ENCODE data around the gene EVI2A. TPM values are rescaled to one million over a fixed set of nuclear protein-coding genes. Genes with fewer than 3 reads are reported as not detected.

The EVI2A gene
- total and polyA plus RNA-seq, 2 experiments from 2014 or later: 1.3 TPM; not detected in 1

DNA sequence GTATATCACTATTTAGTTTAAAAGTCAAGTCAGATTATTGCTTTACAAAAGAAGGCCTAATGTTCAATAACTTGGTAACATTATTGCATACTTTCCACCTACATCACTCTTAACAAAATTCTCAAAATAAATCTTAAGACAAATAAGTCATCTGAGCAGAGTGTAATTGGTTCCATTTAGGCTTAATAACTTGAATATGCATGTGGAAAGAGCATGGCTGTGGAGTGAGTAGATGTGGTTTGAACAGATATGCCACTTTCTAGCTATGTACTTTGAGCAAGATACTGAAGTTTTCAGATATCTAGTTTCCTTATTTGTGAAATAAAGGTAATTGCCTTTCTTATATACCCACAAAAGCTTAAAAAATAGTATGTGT lies 6.7 kb upstream of the EVI2A start (continued):
- TF ChIP-seq, protein P1, sequence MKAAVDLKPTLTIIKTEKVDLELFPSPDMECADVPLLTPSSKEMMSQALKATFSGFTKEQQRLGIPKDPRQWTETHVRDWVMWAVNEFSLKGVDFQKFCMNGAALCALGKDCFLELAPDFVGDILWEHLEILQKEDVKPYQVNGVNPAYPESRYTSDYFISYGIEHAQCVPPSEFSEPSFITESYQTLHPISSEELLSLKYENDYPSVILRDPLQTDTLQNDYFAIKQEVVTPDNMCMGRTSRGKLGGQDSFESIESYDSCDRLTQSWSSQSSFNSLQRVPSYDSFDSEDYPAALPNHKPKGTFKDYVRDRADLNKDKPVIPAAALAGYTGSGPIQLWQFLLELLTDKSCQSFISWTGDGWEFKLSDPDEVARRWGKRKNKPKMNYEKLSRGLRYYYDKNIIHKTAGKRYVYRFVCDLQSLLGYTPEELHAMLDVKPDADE (IDR thresholded peaks at IDR 0.05): no peak
- TF ChIP-seq NANOG (IDR thresholded peaks at IDR 0.05; ENCODE audit: borderline replicate concordance): no peak
- no peak for TF ChIP-seq POLR2AphosphoS5 (IDR thresholded peaks at IDR 0.05; ENCODE audit: low read depth)

DNA sequence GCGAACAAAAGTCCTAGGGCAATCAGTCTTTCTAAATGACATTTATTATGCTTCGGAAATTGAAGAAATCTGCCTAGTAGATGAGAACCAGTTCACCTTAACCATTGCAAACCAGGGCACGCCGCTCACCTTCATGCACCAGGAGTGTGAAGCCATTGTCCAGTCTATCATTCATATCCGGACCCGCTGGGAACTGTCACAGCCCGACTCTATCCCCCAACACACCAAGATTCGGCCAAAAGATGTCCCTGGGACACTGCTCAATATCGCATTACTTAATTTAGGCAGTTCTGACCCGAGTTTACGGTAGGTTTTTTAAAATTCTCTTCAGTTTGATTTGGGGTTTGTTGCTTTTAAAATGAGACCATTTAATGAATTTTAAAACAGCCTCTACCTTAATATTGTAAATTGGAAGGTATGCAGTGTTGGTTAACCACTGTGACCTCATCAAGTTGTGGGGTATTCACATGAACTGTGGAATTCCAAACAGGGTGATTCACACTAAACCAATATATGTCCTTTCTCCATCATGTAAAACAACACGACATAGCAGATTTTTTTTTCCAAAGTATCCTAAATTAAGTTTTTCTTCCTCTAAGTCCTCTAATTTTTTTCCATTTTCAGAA lies 6.2 kb upstream of the EVI2A start:
- Histone ChIP-seq H3K9me2 (ENCODE audit: insufficient read depth) (no peaks in the 10 kb centered on the region), H3K27ac (ENCODE audit: low read depth) (no peak overlapping the region; the same call in 1 of the 2 replicates), H4K20me1 (replicated peaks; ENCODE audit: insufficient read depth) (no peaks in the 10 kb centered on the region), H3K4me3 (no peak overlapping the region), H3K27me3 (ENCODE audit: insufficient read depth) (no peaks in the 10 kb centered on the region), H3K4me1 (ENCODE audit: insufficient read depth) (no peaks in the 10 kb centered on the region), H3F3A (replicated peaks; ENCODE audit: low read depth) (no peaks in the 10 kb centered on the region), H3K36me3 (ENCODE audit: insufficient read depth) (no peaks in the 10 kb centered on the region), H3K79me2 (replicated peaks; ENCODE audit: insufficient read depth) (no peaks in the 10 kb centered on the region), H2AFZ (no peak overlapping the region), H3K4me2 (no peak overlapping the region)
- Mint-ChIP-seq H3K4me1 (no peaks in the 10 kb centered on the region), H3K9me3 (no peaks in the 10 kb centered on the region), H3K36me3 (ENCODE audit: low read depth) (no peaks in the 10 kb centered on the region), H3K27ac (peak overlapping the region; percentile 49; the same call in 1 of the 2 replicates), H3K4me3 (no peak overlapping the region), H3K27me3 (ENCODE audit: insufficient read depth, low read depth, poor library complexity) (peaks cover 4% of the 10 kb centered on the region)
- DNase-seq (ENCODE audit: low spot score) (no peak), ATAC-seq (no peak)
- TF ChIP-seq, protein P2, sequence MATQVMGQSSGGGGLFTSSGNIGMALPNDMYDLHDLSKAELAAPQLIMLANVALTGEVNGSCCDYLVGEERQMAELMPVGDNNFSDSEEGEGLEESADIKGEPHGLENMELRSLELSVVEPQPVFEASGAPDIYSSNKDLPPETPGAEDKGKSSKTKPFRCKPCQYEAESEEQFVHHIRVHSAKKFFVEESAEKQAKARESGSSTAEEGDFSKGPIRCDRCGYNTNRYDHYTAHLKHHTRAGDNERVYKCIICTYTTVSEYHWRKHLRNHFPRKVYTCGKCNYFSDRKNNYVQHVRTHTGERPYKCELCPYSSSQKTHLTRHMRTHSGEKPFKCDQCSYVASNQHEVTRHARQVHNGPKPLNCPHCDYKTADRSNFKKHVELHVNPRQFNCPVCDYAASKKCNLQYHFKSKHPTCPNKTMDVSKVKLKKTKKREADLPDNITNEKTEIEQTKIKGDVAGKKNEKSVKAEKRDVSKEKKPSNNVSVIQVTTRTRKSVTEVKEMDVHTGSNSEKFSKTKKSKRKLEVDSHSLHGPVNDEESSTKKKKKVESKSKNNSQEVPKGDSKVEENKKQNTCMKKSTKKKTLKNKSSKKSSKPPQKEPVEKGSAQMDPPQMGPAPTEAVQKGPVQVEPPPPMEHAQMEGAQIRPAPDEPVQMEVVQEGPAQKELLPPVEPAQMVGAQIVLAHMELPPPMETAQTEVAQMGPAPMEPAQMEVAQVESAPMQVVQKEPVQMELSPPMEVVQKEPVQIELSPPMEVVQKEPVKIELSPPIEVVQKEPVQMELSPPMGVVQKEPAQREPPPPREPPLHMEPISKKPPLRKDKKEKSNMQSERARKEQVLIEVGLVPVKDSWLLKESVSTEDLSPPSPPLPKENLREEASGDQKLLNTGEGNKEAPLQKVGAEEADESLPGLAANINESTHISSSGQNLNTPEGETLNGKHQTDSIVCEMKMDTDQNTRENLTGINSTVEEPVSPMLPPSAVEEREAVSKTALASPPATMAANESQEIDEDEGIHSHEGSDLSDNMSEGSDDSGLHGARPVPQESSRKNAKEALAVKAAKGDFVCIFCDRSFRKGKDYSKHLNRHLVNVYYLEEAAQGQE (IDR thresholded peaks at IDR 0.05; ENCODE audit: unreplicated experiment): no peak
- TF ChIP-seq JUNB (IDR thresholded peaks at IDR 0.05; ENCODE audit: unreplicated experiment) (no peak), ZNF331 (CRISPR knock-in tag; IDR thresholded peaks at IDR 0.05; ENCODE audit: low read depth) (no peak), POLR2AphosphoS5 (IDR thresholded peaks at IDR 0.05; ENCODE audit: low read depth) (no peak)
- TF ChIP-seq, protein P3, sequence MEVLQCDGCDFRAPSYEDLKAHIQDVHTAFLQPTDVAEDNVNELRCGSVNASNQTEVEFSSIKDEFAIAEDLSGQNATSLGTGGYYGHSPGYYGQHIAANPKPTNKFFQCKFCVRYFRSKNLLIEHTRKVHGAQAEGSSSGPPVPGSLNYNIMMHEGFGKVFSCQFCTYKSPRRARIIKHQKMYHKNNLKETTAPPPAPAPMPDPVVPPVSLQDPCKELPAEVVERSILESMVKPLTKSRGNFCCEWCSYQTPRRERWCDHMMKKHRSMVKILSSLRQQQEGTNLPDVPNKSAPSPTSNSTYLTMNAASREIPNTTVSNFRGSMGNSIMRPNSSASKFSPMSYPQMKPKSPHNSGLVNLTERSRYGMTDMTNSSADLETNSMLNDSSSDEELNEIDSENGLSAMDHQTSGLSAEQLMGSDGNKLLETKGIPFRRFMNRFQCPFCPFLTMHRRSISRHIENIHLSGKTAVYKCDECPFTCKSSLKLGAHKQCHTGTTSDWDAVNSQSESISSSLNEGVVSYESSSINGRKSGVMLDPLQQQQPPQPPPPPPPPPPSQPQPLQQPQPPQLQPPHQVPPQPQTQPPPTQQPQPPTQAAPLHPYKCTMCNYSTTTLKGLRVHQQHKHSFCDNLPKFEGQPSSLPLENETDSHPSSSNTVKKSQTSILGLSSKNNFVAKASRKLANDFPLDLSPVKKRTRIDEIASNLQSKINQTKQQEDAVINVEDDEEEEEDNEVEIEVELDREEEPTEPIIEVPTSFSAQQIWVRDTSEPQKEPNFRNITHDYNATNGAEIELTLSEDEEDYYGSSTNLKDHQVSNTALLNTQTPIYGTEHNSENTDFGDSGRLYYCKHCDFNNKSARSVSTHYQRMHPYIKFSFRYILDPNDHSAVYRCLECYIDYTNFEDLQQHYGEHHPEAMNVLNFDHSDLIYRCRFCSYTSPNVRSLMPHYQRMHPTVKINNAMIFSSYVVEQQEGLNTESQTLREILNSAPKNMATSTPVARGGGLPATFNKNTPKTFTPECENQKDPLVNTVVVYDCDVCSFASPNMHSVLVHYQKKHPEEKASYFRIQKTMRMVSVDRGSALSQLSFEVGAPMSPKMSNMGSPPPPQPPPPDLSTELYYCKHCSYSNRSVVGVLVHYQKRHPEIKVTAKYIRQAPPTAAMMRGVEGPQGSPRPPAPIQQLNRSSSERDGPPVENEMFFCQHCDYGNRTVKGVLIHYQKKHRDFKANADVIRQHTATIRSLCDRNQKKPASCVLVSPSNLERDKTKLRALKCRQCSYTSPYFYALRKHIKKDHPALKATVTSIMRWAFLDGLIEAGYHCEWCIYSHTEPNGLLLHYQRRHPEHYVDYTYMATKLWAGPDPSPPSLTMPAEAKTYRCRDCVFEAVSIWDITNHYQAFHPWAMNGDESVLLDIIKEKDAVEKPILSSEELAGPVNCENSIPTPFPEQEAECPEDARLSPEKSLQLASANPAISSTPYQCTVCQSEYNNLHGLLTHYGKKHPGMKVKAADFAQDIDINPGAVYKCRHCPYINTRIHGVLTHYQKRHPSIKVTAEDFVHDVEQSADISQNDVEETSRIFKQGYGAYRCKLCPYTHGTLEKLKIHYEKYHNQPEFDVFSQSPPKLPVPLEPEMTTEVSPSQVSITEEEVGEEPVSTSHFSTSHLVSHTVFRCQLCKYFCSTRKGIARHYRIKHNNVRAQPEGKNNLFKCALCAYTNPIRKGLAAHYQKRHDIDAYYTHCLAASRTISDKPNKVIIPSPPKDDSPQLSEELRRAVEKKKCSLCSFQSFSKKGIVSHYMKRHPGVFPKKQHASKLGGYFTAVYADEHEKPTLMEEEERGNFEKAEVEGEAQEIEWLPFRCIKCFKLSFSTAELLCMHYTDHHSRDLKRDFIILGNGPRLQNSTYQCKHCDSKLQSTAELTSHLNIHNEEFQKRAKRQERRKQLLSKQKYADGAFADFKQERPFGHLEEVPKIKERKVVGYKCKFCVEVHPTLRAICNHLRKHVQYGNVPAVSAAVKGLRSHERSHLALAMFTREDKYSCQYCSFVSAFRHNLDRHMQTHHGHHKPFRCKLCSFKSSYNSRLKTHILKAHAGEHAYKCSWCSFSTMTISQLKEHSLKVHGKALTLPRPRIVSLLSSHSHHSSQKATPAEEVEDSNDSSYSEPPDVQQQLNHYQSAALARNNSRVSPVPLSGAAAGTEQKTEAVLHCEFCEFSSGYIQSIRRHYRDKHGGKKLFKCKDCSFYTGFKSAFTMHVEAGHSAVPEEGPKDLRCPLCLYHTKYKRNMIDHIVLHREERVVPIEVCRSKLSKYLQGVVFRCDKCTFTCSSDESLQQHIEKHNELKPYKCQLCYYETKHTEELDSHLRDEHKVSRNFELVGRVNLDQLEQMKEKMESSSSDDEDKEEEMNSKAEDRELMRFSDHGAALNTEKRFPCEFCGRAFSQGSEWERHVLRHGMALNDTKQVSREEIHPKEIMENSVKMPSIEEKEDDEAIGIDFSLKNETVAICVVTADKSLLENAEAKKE (CRISPR knock-in tag; IDR thresholded peaks at IDR 0.05): no peak
- TF ChIP-seq, protein P4, sequence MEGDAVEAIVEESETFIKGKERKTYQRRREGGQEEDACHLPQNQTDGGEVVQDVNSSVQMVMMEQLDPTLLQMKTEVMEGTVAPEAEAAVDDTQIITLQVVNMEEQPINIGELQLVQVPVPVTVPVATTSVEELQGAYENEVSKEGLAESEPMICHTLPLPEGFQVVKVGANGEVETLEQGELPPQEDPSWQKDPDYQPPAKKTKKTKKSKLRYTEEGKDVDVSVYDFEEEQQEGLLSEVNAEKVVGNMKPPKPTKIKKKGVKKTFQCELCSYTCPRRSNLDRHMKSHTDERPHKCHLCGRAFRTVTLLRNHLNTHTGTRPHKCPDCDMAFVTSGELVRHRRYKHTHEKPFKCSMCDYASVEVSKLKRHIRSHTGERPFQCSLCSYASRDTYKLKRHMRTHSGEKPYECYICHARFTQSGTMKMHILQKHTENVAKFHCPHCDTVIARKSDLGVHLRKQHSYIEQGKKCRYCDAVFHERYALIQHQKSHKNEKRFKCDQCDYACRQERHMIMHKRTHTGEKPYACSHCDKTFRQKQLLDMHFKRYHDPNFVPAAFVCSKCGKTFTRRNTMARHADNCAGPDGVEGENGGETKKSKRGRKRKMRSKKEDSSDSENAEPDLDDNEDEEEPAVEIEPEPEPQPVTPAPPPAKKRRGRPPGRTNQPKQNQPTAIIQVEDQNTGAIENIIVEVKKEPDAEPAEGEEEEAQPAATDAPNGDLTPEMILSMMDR (conservative IDR thresholded peaks at IDR 0.05; ENCODE audit: low read depth in 2 of 2): no peak

All from GM23338 (cell line).